Activated naive CD8-positive, alpha-beta T cell treated with anti-CD3 and anti-CD28 coated beads for 36 hours (primary cell): ENCODE data around the gene IL1RN. TPM values are rescaled to one million over a fixed set of nuclear protein-coding genes. Genes with fewer than 3 reads are reported as not detected.

Experiments
- DNase-seq: peaks from one replicate; pipeline ENCODE4 v3.0.0; 2021
- H3K27ac Mint-ChIP-seq: one replicate; pipeline ENCODE4 v1.8.0; 2022; ENCODE audit warnings: mild to moderate bottlenecking, moderate library complexity, mixed read lengths
- H3K27me3 Mint-ChIP-seq: one replicate; pipeline ENCODE4 v1.8.0; 2022; ENCODE audit warnings: mild to moderate bottlenecking, mixed read lengths
- H3K36me3 Mint-ChIP-seq: one replicate; pipeline ENCODE4 v1.8.0; 2021; ENCODE audit warnings: mild to moderate bottlenecking, mixed read lengths
- H3K4me1 Mint-ChIP-seq: one replicate; pipeline ENCODE4 v1.8.0; 2021; ENCODE audit warnings: mixed read lengths
- H3K4me3 Mint-ChIP-seq: one replicate; pipeline ENCODE4 v1.8.0; 2022; ENCODE audit warnings: mild to moderate bottlenecking, moderate library complexity, mixed read lengths
- H3K9me3 Mint-ChIP-seq: one replicate; pipeline ENCODE4 v1.8.0; 2022; ENCODE audit warnings: mixed read lengths
- total RNA-seq, 2 experiments: library from RNA; stranded (reverse); gene quantifications; one replicate each; pipeline ENCODE4 v1.2.3, GENCODE V29; 2021

Gene IL1RN
- total RNA-seq, 2 experiments from 2014 or later = 0.19 to 0.30 TPM

DNA sequence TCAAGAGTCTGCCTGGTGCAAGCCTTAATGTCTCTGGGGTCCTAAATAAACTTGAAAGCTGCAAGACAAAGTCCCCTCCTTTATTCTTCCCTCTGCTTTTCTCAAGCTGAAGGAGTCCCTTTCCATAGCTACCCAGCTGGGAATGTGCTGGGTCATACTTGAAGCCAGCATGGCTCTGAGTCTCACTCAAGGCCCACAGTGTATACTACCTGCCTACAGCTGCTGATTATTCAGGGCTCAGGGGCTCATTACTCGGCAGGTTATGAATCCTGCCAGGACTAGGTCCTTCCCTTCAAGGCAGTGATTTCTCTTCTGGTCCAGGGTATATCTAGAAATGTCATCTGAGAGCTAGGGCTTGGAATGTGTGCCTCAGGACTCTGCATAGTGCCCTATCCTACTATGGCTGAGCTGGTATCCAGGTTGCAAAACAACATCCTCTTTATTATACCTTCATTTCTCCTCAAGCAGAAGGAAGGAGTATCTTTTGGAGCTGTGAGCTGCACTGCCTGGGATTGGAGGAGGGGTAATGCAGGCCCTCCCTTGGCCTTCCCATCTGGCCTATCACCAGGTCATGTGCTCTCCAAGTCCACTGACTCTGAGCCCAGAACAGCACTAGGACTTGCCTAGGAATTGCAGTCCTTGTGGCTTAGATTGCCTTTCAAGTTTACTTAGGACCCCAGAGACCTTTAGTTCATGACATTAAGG is 22.3 kb downstream of the IL1RN start:
- H3K36me3 Mint-ChIP-seq = no peaks in the 10 kb centered on the region
- no peak overlapping the region for H3K4me3 Mint-ChIP-seq
- H3K4me1 Mint-ChIP-seq = peaks cover 5% of the 10 kb centered on the region
- no peak for DNase-seq
- H3K27ac Mint-ChIP-seq = no peak overlapping the region
- H3K27me3 Mint-ChIP-seq = no peaks in the 10 kb centered on the region
- no peaks in the 10 kb centered on the region for H3K9me3 Mint-ChIP-seq

DNA sequence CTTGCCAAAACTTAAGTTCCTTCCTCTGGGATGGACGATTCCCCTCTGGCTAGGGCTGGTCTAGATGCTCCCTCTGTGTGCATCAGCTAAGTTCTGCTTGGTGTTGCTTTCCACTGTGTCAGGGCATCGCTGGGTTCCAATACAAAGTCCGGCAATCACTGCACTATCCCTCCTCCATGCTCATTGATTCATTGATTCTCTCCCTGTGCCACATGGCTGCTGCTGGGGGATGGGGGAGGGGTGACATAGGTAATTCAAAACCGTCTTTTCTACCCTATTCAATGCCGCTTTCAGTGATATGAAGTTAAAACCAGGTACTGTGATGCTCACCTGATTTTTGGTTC is 22.8 kb downstream of the IL1RN start:
- no peak overlapping the region for H3K27ac Mint-ChIP-seq
- peaks cover 5% of the 10 kb centered on the region for H3K4me1 Mint-ChIP-seq
- H3K36me3 Mint-ChIP-seq = no peaks in the 10 kb centered on the region
- no peaks in the 10 kb centered on the region for H3K27me3 Mint-ChIP-seq
- no peaks in the 10 kb centered on the region for H3K9me3 Mint-ChIP-seq
- H3K4me3 Mint-ChIP-seq = no peak overlapping the region
- DNase-seq = no peak

DNA sequence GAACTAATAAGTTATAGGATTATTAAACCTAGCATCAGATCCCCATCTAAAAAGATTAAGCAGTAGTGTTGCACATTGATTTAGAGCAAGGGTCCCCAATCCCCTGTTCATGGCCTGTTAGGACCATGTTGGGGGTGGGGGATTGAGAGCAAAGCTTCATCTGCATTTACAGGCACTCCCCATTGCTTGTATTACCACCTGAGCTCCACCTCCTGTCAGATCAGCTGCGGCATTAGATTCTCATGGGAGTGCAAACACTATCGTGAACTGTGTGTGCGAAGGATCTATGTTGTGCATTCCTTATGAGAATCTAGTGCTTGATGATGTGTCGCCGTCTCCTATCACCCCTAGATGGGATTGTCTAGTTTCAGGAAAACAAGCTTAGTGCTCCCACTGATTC is 27.9 kb downstream of the IL1RN start:
- no peaks in the 10 kb centered on the region for H3K9me3 Mint-ChIP-seq
- DNase-seq = no peak
- no peaks in the 10 kb centered on the region for H3K27me3 Mint-ChIP-seq
- H3K36me3 Mint-ChIP-seq = no peaks in the 10 kb centered on the region
- no peak overlapping the region for H3K4me3 Mint-ChIP-seq
- no peak overlapping the region for H3K27ac Mint-ChIP-seq
- peaks cover 16% of the 10 kb centered on the region for H3K4me1 Mint-ChIP-seq

DNA sequence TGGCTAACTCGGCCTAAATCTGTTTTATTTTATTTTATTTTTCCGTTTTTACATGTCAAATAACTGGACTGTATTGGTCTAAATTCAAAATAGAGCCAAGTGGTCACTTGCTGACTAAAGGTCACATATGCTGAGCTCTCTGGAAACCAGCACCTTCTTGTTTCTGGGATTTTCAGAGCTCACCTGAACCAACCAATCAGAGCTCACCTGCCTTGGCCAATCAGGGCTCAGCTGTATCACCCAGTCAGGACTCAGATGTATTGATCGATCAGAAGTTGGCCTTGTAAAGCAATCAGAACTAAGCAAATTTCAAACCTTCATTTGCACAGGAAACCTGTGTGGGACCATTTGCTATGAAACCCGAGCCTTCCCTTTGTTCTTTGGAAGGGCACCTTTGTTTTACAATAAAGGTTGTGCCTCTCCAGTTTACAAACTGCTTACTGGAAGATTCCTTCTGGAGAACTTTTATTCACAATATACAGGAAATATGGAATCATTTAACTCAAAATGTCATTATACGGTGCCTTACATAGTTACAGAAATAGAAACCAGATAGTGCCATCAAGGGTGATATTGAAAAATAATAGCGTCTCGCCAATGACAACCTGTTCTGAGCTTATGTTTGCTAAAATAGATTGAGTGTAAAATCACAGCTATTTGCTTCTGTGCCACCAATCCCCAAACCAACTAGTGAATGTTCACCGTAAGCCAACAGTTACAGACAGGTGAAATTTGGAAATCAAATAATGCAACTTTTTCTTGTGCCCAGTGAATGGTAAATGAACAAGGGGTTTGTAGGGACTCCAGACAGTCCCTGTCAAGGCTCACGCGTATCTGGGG is 29.1 kb downstream of the IL1RN start:
- no peaks in the 10 kb centered on the region for H3K9me3 Mint-ChIP-seq
- peak overlapping the region; percentile 48 for H3K27ac Mint-ChIP-seq
- peak overlapping the region; percentile 73 for H3K4me3 Mint-ChIP-seq
- H3K36me3 Mint-ChIP-seq = no peaks in the 10 kb centered on the region
- no peak for DNase-seq
- H3K27me3 Mint-ChIP-seq = no peaks in the 10 kb centered on the region
- peaks cover 16% of the 10 kb centered on the region for H3K4me1 Mint-ChIP-seq

DNA sequence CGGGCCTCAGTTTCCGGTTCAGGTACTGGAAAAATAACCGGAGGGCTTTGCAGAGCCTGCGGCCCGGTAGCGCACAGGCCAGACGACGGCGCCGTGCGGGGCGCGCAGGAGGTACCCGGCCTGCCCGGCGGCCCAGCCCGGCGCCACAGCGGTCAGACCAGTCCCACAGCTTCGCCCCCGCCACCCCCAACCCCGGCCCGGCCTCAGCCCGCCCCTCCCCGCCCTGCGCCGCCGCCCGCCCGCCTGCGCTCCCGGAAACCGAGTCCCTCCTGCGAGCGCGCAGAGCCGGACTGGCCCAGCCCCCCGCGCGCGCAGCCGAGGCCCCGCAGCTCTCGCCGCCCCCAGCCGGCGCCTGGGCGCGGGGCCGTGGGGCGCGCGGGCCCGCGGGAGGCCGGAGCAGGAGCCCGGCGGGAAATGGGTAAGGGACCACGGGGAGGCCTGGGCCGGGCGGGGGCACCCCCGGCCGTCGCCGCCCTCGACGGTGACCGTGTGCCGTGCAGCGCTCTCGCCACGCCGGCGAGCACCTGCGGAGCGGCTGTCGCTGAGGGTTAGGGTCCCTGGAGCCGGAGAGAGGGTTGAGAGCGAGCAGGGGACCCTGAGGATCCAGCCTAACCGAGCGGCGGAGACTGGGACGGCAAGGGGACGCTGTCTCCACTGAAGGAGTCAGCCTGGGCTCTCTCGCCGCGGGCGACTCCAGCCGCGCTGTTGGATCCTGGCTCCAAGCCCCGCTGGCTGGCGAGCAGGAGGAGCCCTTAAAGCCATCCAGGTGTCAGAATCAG is 29.9 kb downstream of the IL1RN start:
- no peaks in the 10 kb centered on the region for H3K27me3 Mint-ChIP-seq
- peaks cover 16% of the 10 kb centered on the region for H3K4me1 Mint-ChIP-seq
- peak; percentile 66 for DNase-seq
- no peaks in the 10 kb centered on the region for H3K36me3 Mint-ChIP-seq
- peak overlapping the region; percentile 81 for H3K27ac Mint-ChIP-seq
- H3K4me3 Mint-ChIP-seq = peak overlapping the region; percentile 87
- H3K9me3 Mint-ChIP-seq = no peaks in the 10 kb centered on the region

DNA sequence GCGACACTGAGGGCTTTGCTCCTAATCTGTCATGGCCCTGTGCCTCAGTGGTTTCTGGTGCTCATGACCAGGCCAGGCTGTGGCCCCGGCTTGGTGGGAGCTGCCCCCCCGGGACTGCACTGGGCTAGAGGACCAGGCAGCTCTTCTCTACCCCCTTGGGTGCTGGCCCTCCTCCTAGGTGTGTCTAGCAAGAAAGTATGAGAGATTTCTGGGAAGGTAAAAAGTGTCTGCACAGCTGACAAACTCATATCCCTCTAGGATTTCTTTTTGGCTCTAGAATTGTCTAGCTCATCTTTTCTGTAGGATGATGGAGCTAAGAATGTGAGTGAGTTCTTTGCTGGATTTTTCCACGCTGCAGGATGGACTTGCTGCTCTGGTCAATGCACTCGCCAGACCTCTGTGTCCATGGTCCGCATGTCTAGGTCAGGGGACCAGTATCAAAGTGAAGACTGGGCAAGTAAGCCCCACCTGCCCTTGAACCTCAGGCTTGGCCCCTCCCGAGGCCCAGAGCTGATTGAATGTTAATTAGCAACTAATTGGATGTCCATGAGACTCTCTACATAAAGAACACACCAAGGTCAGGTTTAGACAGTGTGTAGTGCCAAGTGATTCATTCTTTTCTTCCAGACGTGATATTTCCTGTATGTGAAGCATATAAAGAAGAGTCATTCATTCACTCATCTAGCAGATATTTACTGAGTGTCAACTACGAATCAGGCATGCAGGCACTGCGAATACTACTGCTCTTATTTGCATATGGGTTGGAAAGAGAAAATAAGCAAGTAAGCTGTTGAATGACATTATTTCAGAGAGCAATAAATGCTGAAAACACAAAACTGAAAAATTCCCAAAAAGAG is 30.7 kb downstream of the IL1RN start:
- Mint-ChIP-seq H3K27ac (peak overlapping the region; percentile 81), H3K4me1 (peaks cover 24% of the 10 kb centered on the region), H3K27me3 (no peaks in the 10 kb centered on the region), H3K36me3 (no peaks in the 10 kb centered on the region), H3K4me3 (peak overlapping the region; percentile 87), H3K9me3 (no peaks in the 10 kb centered on the region)
- no peak for DNase-seq

DNA sequence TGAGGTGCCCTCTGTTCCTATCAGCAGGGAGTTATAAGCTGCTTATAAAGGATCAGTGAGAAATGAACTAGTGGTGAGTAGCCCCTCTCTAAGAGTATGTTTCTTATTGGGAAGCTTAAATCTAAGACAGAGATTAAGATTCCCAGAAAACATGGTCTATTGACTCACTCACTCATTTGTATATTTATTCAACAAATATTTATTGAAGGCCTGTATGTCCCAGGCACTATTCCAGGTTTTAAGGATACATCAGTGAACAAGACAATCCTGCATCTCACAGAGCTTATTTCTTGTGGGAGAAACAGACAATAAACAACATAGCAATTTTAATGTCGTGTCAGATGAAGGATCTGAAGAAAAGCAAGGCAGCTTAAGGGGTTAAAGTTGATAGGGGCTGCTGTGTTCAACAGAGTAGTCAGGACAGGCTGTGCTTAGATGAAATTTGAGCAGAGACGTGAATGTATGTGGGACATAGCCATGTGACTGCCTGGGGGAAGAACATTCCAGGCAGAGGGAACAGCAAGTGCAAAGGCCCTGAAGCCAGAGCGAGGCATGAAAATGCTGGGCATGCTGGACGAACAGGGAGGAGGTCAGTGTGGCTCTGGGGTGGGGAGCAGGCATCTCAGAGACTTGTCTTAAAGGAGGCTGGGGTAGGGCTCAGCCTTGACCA is 31.6 kb downstream of the IL1RN start:
- no peak for DNase-seq
- Mint-ChIP-seq H3K9me3 (no peaks in the 10 kb centered on the region), H3K4me1 (peaks cover 25% of the 10 kb centered on the region), H3K27ac (no peak overlapping the region), H3K36me3 (no peaks in the 10 kb centered on the region), H3K27me3 (no peaks in the 10 kb centered on the region), H3K4me3 (no peak overlapping the region)

DNA sequence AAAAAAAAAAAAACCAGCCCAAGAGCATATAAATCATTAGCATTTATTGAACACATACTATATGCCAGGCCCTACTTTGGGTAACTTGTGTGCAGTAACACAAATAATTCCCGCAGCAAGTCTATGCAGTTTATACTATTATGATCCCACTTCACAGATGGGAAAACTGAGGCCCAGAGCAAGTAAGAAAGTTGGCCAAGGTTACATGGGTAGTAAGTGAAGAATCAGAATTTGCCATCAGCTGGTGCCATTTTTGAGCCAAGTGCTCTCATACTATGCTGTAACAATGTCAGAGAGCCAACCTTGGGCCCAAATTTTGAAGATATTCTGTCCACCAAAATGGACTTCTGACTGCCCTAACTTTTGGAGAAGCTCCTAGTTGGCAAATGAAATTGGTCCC is 32.9 kb downstream of the IL1RN start:
- Mint-ChIP-seq H3K27me3 (no peaks in the 10 kb centered on the region), H3K9me3 (no peaks in the 10 kb centered on the region), H3K4me1 (peaks cover 30% of the 10 kb centered on the region), H3K27ac (no peak overlapping the region), H3K4me3 (no peak overlapping the region), H3K36me3 (no peaks in the 10 kb centered on the region)
- no peak for DNase-seq

DNA sequence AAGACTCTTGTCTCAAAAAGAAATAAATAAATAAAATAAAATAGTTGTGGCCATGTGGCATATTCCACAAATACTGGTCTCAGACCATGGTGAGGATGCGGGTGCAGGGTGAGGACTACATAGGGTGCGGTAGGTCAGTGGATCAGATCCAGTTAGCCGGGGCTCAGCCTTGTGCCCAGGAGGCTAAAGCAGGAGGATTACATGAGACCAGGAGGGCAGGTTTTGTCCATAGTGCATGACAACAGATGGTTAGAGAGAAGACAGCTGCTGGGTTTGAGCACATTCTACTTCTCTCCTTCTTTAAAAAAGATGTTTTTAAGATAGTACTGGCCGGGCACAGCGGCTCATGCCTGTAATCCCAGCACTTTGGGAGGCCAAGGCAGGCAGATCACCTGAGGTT is 33.6 kb downstream of the IL1RN start:
- Mint-ChIP-seq H3K4me1 (peaks cover 35% of the 10 kb centered on the region), H3K27me3 (no peaks in the 10 kb centered on the region), H3K27ac (no peak overlapping the region), H3K9me3 (no peaks in the 10 kb centered on the region), H3K4me3 (no peak overlapping the region), H3K36me3 (no peaks in the 10 kb centered on the region)
- no peak for DNase-seq

DNA sequence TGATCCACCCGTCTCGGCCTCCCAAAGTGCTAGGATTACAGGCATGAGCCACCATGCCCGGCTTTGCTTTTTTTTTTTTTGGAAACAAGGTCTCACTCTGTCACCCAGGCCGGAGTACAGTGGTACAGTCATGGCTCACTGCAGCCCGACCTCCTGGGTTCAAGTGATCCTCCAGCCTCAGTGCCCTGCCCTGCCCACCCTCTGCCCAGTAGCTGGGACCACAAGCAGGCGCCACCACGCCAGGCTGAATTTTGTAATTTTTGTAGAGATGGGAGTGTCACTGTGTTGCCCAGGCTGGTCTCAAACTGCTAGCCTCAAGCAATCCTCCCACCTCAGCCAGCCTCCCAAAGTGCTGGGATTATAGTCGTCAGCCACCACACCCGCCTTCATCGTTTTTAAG is 34.8 kb downstream of the IL1RN start:
- Mint-ChIP-seq H3K4me1 (peaks cover 34% of the 10 kb centered on the region), H3K4me3 (no peak overlapping the region), H3K36me3 (no peaks in the 10 kb centered on the region), H3K27ac (no peak overlapping the region), H3K27me3 (no peaks in the 10 kb centered on the region), H3K9me3 (no peaks in the 10 kb centered on the region)
- no peak for DNase-seq

DNA sequence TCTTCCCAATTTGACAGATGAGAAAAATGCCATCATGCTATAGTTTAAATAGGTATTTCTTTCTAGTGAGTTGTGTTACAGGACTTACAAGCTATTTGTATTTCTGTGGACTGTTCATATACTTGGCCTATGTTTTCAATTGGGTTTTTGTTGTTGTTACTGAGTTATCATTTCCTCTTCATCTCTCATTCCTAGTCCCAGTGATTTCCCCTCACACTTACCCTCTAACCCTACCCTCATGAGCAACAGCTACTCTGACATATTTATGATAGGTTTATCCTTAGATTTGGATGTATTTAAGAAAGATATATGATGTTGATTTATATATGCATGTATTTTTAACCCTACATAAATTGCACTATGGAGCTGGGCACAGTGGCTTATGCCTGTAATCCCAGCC is 35.5 kb downstream of the IL1RN start:
- DNase-seq = no peak
- Mint-ChIP-seq H3K9me3 (no peaks in the 10 kb centered on the region), H3K4me1 (peaks cover 40% of the 10 kb centered on the region), H3K4me3 (no peak overlapping the region), H3K27me3 (no peaks in the 10 kb centered on the region), H3K27ac (no peak overlapping the region), H3K36me3 (no peaks in the 10 kb centered on the region)

DNA sequence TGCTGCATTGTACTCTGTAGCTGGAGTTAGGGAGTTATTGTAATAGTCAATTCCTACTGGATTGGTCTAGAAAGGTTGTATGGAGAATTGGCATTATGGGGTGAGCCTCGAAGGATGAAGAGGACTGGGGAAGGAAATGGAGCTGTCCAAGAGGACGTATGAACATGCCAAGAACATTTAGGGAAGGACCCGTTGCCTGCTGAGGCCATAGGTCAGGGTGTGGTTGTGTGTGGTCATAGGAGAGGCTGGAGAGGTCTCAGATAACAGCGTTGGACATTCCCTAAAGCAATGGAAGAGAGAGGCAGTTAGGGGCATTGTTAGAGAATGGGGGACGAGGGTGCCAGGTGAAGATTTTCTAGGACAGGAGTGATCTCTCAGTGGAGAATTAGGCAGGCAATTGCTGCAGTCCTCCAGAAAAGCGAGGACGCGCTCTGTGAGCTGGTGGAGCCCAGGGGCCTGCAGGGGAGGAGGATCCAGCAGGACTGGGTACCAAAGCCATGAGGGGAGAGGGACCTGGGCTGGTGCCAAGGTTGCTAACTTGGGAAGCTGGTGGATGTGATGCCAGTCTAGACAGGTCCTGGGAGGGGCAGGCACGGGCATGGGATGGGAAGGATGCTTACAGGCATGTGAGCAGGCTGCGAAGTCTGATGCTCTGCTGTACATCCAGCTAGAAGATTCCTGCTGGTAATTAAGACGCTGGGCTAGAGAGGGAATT is 37.0 kb downstream of the IL1RN start:
- H3K36me3 Mint-ChIP-seq = peaks cover 7% of the 10 kb centered on the region
- no peaks in the 10 kb centered on the region for H3K9me3 Mint-ChIP-seq
- H3K4me3 Mint-ChIP-seq = no peak overlapping the region
- DNase-seq = no peak
- no peaks in the 10 kb centered on the region for H3K27me3 Mint-ChIP-seq
- H3K4me1 Mint-ChIP-seq = peaks cover 45% of the 10 kb centered on the region
- H3K27ac Mint-ChIP-seq = no peak overlapping the region

DNA sequence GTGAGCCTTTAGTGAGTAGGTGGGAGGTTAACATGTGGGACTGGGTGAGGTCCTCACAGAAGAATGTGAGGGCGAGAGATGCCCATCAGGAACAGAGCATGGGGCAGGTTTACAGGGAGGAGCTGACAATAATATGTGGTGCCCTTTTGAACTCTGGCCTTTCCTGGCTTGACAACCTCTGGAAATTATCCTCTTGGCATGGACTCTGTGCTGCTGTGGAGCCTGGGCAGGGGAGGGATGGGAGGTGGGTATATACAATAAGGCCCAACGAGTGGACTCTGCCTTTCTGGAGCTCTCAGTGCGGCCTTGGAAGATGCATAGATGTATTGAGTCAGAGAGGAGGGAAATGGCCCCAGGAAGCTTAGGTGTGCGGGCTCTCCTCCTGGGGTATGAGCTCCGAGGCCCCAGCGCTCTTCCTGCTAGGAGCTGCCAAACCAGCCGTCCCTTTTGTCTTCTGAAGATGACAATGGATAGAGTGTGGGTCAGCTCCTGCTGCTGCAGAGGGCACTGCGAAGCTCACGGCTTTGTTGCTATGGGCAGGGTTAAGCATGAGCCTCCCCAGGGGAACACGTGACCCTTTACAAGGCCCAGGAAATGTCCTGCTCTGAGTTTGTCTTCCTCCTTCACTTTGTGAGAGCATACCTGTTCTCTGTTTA is 37.7 kb downstream of the IL1RN start:
- peaks cover 12% of the 10 kb centered on the region for H3K36me3 Mint-ChIP-seq
- no peak for DNase-seq
- H3K27me3 Mint-ChIP-seq = no peaks in the 10 kb centered on the region
- peaks cover 3% of the 10 kb centered on the region for H3K9me3 Mint-ChIP-seq
- H3K27ac Mint-ChIP-seq = no peak overlapping the region
- H3K4me3 Mint-ChIP-seq = no peak overlapping the region
- H3K4me1 Mint-ChIP-seq = peaks cover 51% of the 10 kb centered on the region
